ENCODE data around the gene TM4SF5. TPM values are rescaled to one million over a fixed set of nuclear protein-coding genes. Genes with fewer than 3 reads are reported as not detected.

TM4SF5 gene
- total RNA-seq, 2 donors from 2014 or later = 1.8 to 2.0 TPM

DNA sequence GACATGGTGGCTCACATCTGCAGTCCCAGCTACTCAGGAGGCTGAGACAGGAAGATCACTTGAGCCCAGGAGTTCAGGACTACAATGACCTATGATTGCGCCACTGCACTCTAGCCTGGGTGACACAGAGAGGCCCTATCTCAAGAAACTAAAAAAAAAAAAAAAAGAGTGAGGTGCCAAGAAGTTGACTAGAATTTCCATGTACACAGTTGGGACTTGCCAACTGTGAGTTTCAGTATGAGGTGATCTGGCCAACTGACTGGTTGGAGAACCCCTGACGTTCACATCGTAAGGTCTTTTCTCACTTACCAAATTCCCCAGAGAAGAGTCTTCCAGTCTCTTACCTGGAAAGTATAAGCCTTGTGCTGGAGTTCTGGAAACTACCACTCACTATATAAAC, 43.6 kb upstream of the TM4SF5 start:
- DNase-seq (peak; percentile 63 to 83 (median 76)), ATAC-seq (peak; percentile 33)
- intact Hi-C loops (cut with DNase I) = no loop called here
- Histone ChIP-seq H3K36me3 (replicated peaks in 1 of 2; ENCODE audit: insufficient read depth in 1 of 2, low read depth in 2 of 2) (no peaks in the 10 kb centered on the region), H3K4me3 (no peak overlapping the region), H3K9me3 (no peaks in the 10 kb centered on the region), H3K4me1 (peaks cover 35% of the 10 kb centered on the region), H3K27me3 (no peaks in the 10 kb centered on the region), H3K27ac (peak overlapping the region; percentile 39 to 71 (median 68))
- TF ChIP-seq, protein P1, sequence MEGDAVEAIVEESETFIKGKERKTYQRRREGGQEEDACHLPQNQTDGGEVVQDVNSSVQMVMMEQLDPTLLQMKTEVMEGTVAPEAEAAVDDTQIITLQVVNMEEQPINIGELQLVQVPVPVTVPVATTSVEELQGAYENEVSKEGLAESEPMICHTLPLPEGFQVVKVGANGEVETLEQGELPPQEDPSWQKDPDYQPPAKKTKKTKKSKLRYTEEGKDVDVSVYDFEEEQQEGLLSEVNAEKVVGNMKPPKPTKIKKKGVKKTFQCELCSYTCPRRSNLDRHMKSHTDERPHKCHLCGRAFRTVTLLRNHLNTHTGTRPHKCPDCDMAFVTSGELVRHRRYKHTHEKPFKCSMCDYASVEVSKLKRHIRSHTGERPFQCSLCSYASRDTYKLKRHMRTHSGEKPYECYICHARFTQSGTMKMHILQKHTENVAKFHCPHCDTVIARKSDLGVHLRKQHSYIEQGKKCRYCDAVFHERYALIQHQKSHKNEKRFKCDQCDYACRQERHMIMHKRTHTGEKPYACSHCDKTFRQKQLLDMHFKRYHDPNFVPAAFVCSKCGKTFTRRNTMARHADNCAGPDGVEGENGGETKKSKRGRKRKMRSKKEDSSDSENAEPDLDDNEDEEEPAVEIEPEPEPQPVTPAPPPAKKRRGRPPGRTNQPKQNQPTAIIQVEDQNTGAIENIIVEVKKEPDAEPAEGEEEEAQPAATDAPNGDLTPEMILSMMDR (IDR thresholded peaks at IDR 0.05) = no peak
- peak in 1 of 3 donors; percentile 26 for TF ChIP-seq POLR2A (IDR thresholded peaks at IDR 0.05)
- 23 to 35% methylated on average over 3 of the region's 3 CpGs for WGBS, 2 donors

DNA sequence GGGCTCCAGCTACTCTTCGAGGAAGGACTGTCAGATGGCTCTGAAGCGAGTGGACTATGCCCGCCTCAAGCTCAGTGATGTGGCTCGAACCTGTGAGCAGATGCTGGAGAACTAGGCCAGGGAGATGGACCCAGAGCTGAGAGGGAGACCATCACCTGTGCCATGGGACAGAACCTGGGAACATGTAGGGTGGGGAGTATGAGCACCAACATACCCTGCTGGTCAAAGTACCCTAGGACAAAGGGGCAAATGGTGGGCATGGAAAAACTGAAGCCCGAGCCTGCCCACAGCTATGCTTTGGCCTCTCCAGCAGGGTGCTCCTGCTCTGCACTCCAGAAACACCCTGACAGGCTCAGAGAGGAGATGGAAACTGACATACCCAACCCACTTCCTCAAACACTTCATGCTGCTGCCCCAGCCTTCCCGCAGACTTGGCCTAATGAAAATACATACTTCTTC, 38.6 kb upstream of the TM4SF5 start:
- Histone ChIP-seq H3K27ac (peak overlapping the region in 1 of 4 donors; percentile 67), H3K4me3 (no peak overlapping the region), H3K27me3 (no peaks in the 10 kb centered on the region), H3K36me3 (replicated peaks in 1 of 2; ENCODE audit: insufficient read depth in 1 of 2, low read depth in 2 of 2) (no peaks in the 10 kb centered on the region), H3K9me3 (no peaks in the 10 kb centered on the region), H3K4me1 (peaks cover 29% of the 10 kb centered on the region)
- WGBS, 2 donors = 72 to 83% methylated on average over 6 of the region's 6 CpGs
- DNase-seq (peak in 1 of 4 donors; percentile 68), ATAC-seq (no peak)
- intact Hi-C loops (cut with DNase I) = loop anchor here (5.0 kb wide), 1 partner anchor 54 kb away; the partner anchor contains the start of genes GLTPD2 and VMO1
- TF ChIP-seq, protein P1 (IDR thresholded peaks at IDR 0.05) = peak in 1 of 7 experiments; percentile 36
- no peak for TF ChIP-seq POLR2A (IDR thresholded peaks at IDR 0.05)

DNA sequence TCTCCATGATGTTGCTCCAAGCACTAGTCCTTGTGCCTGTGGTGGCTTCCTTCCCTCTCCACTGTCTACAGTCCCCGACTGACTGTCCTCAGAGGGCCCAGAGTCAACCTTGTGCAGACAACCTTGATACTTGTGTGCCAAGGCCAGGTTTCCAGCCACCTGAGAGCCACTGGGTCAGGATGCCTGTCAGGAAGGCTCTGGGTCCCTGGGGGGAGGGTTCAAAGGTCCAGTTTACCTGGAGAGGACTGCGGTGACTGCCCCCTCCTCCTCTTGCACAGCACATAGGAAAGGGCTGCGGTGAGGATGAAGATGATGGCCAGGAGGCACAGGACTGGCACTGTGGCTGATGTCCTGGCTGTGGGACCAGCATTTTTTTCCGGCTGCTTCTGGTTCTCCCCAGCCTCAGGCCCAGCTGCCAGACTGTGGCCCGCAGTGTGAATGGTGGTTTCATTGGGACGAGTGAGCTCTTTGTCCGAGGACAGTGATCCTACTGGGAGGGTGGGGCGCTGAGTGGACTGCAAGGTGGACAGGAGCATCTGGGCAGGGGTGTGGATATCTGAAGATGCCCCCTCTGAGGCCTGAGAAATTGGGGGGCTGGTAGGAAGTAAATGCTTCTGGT, 36.7 kb upstream of the TM4SF5 start:
- Histone ChIP-seq H3K36me3 (replicated peaks in 1 of 2; ENCODE audit: insufficient read depth in 1 of 2, low read depth in 2 of 2) (no peaks in the 10 kb centered on the region), H3K4me1 (peaks cover 34% of the 10 kb centered on the region), H3K4me3 (no peak overlapping the region), H3K27me3 (no peaks in the 10 kb centered on the region), H3K27ac (peak overlapping the region in 1 of 4 donors; percentile 61), H3K9me3 (no peaks in the 10 kb centered on the region)
- DNase-seq = no peak
- intact Hi-C loops (cut with DNase I) = loop anchor here (5.0 kb wide), 1 partner anchor 52 kb away; the partner anchor contains the start of genes GLTPD2 and VMO1
- TF ChIP-seq POLR2A (IDR thresholded peaks at IDR 0.05) = no peak
- TF ChIP-seq, protein P1 (IDR thresholded peaks at IDR 0.05) = no peak
- ATAC-seq = no peak
- WGBS, 2 donors = 76 to 83% methylated on average over 5 to 8 of the region's 8 CpGs

DNA sequence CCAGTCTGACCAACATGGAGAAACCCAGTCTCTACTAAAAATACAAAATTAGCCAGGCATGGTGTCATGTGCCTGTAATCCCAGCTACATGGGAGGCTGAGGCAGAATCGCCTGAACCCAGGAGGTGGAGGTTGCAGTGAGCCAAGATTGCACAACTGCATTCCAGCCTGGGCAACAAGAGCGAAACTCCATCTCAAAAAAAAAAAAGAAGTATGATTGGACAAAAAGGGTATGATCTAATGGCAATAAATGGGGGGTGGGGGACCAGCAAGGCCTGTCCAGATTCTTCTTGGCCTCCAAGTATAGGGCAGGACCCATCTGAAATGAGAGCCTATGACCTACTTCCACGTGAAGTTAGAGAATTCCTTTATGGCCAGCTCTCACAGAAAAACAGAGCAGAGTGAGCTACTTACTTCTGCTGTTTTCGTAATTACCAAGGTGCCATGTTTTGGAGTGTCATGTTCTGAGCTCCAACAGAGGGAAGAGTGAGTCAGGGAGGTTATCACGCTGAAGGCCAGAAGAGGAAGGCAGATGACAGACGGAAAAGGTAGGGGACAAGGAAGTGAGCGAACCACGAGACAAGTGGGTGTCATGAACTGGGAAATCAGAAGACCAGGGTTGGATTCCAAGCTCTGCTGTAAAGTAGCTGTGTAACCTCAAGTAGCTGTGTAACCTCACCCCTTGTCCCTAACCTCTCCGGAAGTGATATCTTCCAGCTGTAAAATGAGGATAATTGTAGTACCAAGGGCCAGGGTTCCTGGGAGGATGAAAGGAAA, 35.6 kb upstream of the TM4SF5 start:
- ATAC-seq (no peak), DNase-seq (peak in 1 of 4 donors; percentile 75)
- no peaks in the 10 kb centered on the region for H3K36me3 ChIP-seq (replicated peaks in 1 of 2; ENCODE audit: insufficient read depth in 1 of 2, low read depth in 2 of 2)
- TF ChIP-seq POLR2A (IDR thresholded peaks at IDR 0.05) = peak in 1 of 3 donors; percentile 40
- TF ChIP-seq, protein P1 (IDR thresholded peaks at IDR 0.05) = no peak
- no peaks in the 10 kb centered on the region for H3K9me3 ChIP-seq
- peaks cover 28% of the 10 kb centered on the region for H3K4me1 ChIP-seq
- intact Hi-C loops (cut with DNase I) = no loop called here
- H3K4me3 ChIP-seq = no peak overlapping the region
- H3K27ac ChIP-seq = peak overlapping the region in 2 of 4 donors; percentile 34 to 61
- 67 to 75% methylated on average over 9 of the region's 9 CpGs for WGBS, 2 donors
- H3K27me3 ChIP-seq = no peaks in the 10 kb centered on the region
